ENCODE results near the gene MPRIP.

DNA sequence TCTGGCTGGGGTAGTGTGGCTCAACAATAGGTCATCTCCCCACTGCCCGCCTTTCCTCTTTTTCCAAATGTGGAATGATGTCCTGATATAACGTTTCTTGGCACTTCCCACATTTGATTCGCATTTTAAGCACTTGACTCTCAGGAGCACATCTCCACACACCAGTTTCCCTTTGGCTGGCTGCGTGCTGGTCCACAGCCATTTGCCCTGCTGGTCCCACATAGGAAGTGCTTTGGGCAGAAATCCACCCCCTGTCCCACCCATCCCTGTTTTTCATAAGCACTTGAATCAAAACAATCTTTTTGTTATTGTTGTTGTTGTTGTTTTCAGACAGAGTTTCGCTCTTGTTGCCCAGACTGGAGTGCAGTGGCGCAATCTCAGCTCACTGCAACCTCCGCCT is 46.3 kb upstream of the MPRIP start:
- TF ChIP-seq CTCF (IDR thresholded peaks at IDR 0.05; ENCODE audit: extremely low read depth in 1 of 2, insufficient read depth in 1 of 2, low read depth in 1 of 2, low read length in 2 of 2): no peak
- no peak for TF ChIP-seq POLR2AphosphoS5 (IDR thresholded peaks at IDR 0.05; ENCODE audit: insufficient read depth, low read depth, low read length)
- TF ChIP-seq POLR2A (IDR thresholded peaks at IDR 0.05; ENCODE audit: low read depth, low read length): no peak
- TF ChIP-seq, protein P1, sequence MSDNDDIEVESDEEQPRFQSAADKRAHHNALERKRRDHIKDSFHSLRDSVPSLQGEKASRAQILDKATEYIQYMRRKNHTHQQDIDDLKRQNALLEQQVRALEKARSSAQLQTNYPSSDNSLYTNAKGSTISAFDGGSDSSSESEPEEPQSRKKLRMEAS (IDR thresholded peaks at IDR 0.05; ENCODE audit: insufficient read depth, insufficient read length): no peak
- no peak for TF ChIP-seq EZH2 (IDR thresholded peaks at IDR 0.05; ENCODE audit: borderline replicate concordance, low read depth, low read length, severe bottlenecking)
- TF ChIP-seq GATA2 (IDR thresholded peaks at IDR 0.05; ENCODE audit: insufficient read depth, insufficient read length, low read depth, low read length): no peak

Measured in endothelial cell of umbilical vein (primary cell).